Activated CD4-positive, alpha-beta T cell treated with anti-CD3 and anti-CD28 coated beads, Interleukin-2, amount 10 ng/mL, durations not matched to agents 24 days and 14 days (primary cell): ENCODE results near the gene TXNIP. TPM values are rescaled to one million over a fixed set of nuclear protein-coding genes. Genes with fewer than 3 reads are reported as not detected.
"Not testable (repeated sequence)": the region's sequence is repeated elsewhere in the genome, so short reads cannot be mapped to it uniquely, and the experiment has no call there.

ENCODE experiments used
- DNase-seq: peaks from one replicate; pipeline ENCODE4 v3.0.0; 2022
- H3K27ac Mint-ChIP-seq: one replicate; pipeline ENCODE4 v1.8.0; 2022; ENCODE audit warnings: mild to moderate bottlenecking, mixed read lengths
- H3K27me3 Mint-ChIP-seq: one replicate; pipeline ENCODE4 v1.8.0; 2022; ENCODE audit warnings: mixed read lengths
- H3K36me3 Mint-ChIP-seq: one replicate; pipeline ENCODE4 v1.8.0; 2022; ENCODE audit warnings: low read depth, mild to moderate bottlenecking, mixed read lengths
- H3K4me1 Mint-ChIP-seq: one replicate; pipeline ENCODE4 v1.8.0; 2021; ENCODE audit warnings: mixed read lengths
- H3K4me3 Mint-ChIP-seq: one replicate; pipeline ENCODE4 v1.8.0; 2022; ENCODE audit warnings: mild to moderate bottlenecking, moderate library complexity, mixed read lengths
- H3K9me3 Mint-ChIP-seq: one replicate; pipeline ENCODE4 v1.8.0; 2021; ENCODE audit warnings: mixed read lengths
- intact Hi-C: fragments of 100-400 bp; cut with micrococcal nuclease; formaldehyde crosslinking; loops from one replicate; pipeline ENCODE4 v1.15.1; 2023
- total RNA-seq: library from RNA; stranded (reverse); gene quantifications from 2 replicates; pipeline ENCODE4 v1.2.3, GENCODE V29; 2022

TXNIP gene, protein sequence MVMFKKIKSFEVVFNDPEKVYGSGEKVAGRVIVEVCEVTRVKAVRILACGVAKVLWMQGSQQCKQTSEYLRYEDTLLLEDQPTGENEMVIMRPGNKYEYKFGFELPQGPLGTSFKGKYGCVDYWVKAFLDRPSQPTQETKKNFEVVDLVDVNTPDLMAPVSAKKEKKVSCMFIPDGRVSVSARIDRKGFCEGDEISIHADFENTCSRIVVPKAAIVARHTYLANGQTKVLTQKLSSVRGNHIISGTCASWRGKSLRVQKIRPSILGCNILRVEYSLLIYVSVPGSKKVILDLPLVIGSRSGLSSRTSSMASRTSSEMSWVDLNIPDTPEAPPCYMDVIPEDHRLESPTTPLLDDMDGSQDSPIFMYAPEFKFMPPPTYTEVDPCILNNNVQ
- 83.4 and 85.2 TPM in 2 replicates for total RNA-seq

DNA sequence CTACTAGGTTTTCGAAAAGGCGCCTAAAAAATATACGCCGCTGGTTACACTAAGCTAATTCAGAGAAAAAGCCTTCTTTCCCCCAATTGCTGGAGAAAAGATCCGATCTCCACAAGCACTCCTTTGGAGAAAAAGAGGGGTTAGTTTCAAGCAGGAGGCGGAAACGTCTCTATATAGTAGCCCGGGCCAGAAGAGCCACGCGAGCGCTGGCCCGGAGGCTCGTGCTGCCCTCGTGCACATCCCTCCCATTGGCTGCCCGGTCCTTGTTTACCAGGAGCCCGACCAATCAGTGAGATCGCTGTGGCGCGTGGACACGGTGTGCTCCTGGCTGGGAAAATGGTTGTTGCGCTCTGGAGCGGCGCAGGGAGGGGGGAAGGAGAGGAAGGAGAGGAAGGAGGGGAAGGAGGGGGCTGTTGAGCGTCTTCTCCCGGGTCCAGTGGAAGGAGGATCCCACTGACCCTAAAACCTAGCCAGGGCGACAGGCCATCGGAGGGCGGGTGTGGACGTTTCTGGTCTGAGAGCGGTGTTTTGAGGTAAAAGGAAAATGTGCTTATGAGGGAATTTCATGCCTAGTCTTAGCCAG lies at the start of gene TXNIP:
Gene TXNIP, minus strand, starts transcription at position 147 of the 583 bp plus-strand sequence. CDS start 313 bp downstream, outside the sequence.
- Mint-ChIP-seq H3K4me1 (peaks cover 68% of the 10 kb centered on the region), H3K27ac (peak within 1 kb of the TSS; percentile 98), H3K36me3 (peaks cover 46% of the 10 kb centered on the region), H3K9me3 (no peaks in the 10 kb centered on the region), H3K4me3 (peak within 1 kb of the TSS; percentile 93), H3K27me3 (no peaks in the 10 kb centered on the region)
- intact Hi-C loops: loop anchor here (1.0 to 10.0 kb wide), 7 partner anchors 11 to 1548 kb away; partner anchors contain the start of genes ANKRD34A, BCL9, POLR3GL and RBM8A
- peak; percentile 98 for DNase-seq

DNA sequence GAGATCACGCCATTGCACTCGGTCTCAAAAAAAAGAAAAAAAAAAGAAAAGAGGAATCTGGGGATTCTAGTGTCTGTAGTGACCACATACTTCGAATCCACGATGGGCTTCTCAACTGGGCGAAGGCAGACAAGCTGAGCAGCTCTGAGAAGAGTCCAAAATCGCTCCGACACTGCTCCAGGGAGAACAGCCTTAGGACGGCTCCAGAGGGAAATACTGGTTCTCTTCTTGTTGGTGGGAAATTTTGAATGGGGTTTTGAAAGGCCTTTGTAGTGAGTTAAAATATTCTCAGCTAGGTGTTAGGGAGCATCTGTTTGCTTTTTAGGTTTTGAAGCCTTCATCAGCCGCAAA lies 43.4 kb upstream of the TXNIP start:
- peaks cover 40% of the 10 kb centered on the region for H3K4me1 Mint-ChIP-seq
- no peak for DNase-seq
- intact Hi-C loops: loop anchor here (1.0 to 2.0 kb wide), 2 partner anchors 12 to 75 kb away; partner anchors contain the start of genes ANKRD34A and POLR3GL
- peaks cover 16% of the 10 kb centered on the region for H3K27me3 Mint-ChIP-seq
- H3K27ac Mint-ChIP-seq: no peak overlapping the region
- H3K4me3 Mint-ChIP-seq: no peak overlapping the region
- peaks cover 6% of the 10 kb centered on the region for H3K36me3 Mint-ChIP-seq
- H3K9me3 Mint-ChIP-seq: no peaks in the 10 kb centered on the region

DNA sequence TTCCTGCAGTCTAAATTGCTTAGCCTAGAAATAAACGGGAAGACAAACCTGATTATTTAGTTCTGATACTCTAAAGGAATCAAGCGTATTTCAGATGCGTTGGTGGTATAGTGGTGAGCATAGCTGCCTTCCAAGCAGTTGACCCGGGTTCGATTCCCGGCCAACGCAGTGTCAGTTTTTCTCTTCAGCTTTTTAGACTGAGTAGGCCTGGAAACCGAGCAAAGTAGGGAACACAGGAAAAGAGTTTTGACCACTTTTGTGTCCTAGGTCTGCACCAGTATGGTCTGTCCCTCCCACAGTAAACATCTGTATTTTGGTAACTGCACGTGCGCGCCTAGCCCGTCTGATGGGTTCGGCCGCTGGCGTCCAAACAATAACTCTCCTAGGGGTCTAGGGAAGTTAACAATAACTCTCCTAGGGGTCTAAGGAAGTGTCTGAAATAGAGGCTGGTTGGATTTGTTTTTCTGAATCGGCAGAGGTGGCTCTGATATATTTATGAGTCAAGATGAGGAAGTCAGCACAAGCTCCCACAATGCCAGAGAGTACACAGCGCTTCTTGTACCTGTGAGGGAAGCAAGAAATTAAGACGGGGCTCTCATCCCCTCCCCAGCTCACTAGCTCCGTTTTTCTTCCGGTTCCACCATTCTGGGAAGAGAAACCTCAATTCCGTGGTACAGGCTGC lies 40.7 kb upstream of the TXNIP start:
- intact Hi-C loops: no loop called here
- Mint-ChIP-seq H3K4me3 (peak overlapping the region; percentile 96), H3K27ac (peak overlapping the region; percentile 97), H3K4me1 (peaks cover 46% of the 10 kb centered on the region), H3K27me3 (peaks cover 16% of the 10 kb centered on the region), H3K36me3 (peaks cover 6% of the 10 kb centered on the region), H3K9me3 (no peaks in the 10 kb centered on the region)
- DNase-seq: peak; percentile 93

- no peak for DNase-seq
- Mint-ChIP-seq H3K9me3 (no peaks in the 10 kb centered on the region), H3K4me1 (peaks cover 46% of the 10 kb centered on the region), H3K4me3 (peak overlapping the region; percentile 96), H3K36me3 (peaks cover 6% of the 10 kb centered on the region), H3K27me3 (peaks cover 20% of the 10 kb centered on the region), H3K27ac (peak overlapping the region; percentile 97)
- intact Hi-C loops: no loop called here
Measured at GRCh38 chr1:146036241-146036964, 40.0 kb upstream of the TXNIP start.

GRCh38 chr1:146035048-146035423 lies 38.7 kb upstream of the TXNIP start:
- Mint-ChIP-seq H3K27ac (peak overlapping the region; percentile 91), H3K4me3 (peak overlapping the region; percentile 82), H3K4me1 (peaks cover 44% of the 10 kb centered on the region), H3K27me3 (peaks cover 18% of the 10 kb centered on the region), H3K36me3 (peaks cover 6% of the 10 kb centered on the region), H3K9me3 (no peaks in the 10 kb centered on the region)
- intact Hi-C loops: loop anchor here (1.0 kb wide), 3 partner anchors 57 to 176 kb away; partner anchors contain the start of gene PIAS3
- no peak for DNase-seq

DNA sequence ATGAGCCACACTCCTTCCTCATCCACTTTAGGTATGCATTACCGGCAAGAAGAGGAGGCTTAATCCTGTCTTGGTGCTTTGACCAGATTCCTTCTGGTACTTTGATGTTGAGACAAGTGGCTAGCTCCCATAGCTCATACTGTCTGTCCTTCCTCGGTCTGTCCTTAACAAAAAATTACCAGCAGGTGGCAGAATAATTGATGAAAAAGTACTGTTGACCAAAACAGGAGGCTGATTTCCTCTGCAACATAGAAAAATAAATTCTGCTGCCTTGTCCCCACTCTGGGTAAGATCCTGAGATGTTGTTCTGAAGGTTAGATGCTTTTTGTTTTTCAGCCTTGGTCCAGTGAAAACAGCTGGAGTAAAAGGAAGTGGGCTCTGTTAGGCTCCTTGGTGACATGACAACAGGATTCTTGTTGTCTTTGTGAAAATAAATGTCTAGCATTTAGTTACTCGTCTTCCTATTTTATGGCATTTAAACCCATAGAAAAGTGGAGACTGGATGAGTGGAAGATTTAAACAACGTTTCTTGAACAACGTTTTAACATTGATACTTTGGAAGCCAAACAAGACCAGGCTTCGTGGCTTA lies 36.3 kb upstream of the TXNIP start:
- no peaks in the 10 kb centered on the region for H3K9me3 Mint-ChIP-seq
- peaks cover 32% of the 10 kb centered on the region for H3K4me1 Mint-ChIP-seq
- H3K27me3 Mint-ChIP-seq: peaks cover 15% of the 10 kb centered on the region
- peaks cover 4% of the 10 kb centered on the region for H3K36me3 Mint-ChIP-seq
- no peak overlapping the region for H3K4me3 Mint-ChIP-seq
- peak; percentile 77 for DNase-seq
- intact Hi-C loops: no loop called here
- no peak overlapping the region for H3K27ac Mint-ChIP-seq

- H3K9me3 Mint-ChIP-seq: no peaks in the 10 kb centered on the region
- peaks cover 20% of the 10 kb centered on the region for H3K4me1 Mint-ChIP-seq
- intact Hi-C loops: no loop called here
- peaks cover 4% of the 10 kb centered on the region for H3K36me3 Mint-ChIP-seq
- peaks cover 17% of the 10 kb centered on the region for H3K27me3 Mint-ChIP-seq
- DNase-seq: no peak
- H3K27ac Mint-ChIP-seq: no peak overlapping the region
- no peak overlapping the region for H3K4me3 Mint-ChIP-seq
Measured at GRCh38 chr1:146031476-146031875, 35.1 kb upstream of the TXNIP start.

DNA sequence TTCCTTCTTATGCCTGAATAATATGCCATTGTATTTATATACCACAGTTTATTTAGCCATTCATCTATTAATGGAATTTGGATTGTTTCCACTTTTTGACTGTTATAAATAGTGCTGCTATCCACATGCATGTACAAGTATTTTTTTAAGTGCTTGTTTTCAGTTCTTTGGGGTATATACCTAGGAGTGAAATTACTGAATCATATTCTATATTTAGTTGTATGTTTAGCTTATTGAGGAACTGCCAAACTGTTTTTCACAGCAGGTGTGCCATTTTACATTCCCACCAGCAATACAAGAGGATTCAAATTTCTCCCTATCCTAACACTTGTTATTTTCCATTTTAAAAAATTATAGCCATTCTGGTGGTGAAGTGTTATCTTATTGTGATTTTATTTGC lies 32.7 kb upstream of the TXNIP start:
- intact Hi-C loops: no loop called here
- Mint-ChIP-seq H3K9me3 (no peaks in the 10 kb centered on the region), H3K4me1 (peaks cover 4% of the 10 kb centered on the region), H3K27ac (no peak overlapping the region), H3K27me3 (peaks cover 30% of the 10 kb centered on the region), H3K4me3 (no peak overlapping the region), H3K36me3 (no peaks in the 10 kb centered on the region)
- DNase-seq: no peak

GRCh38 chr1:146026650-146027049 lies 30.3 kb upstream of the TXNIP start:
- DNase-seq, H3K9me3 Mint-ChIP-seq, H3K4me1 Mint-ChIP-seq, intact Hi-C loops, H3K4me3 Mint-ChIP-seq, H3K36me3 Mint-ChIP-seq: not testable (repeated sequence)
- H3K27me3 Mint-ChIP-seq: peaks cover 38% of the 10 kb centered on the region
- H3K27ac Mint-ChIP-seq: peak overlapping the region; percentile 58

GRCh38 chr1:146025787-146026495 lies 29.6 kb upstream of the TXNIP start:
- H3K4me3 Mint-ChIP-seq, intact Hi-C loops, H3K36me3 Mint-ChIP-seq, H3K9me3 Mint-ChIP-seq, DNase-seq, H3K27ac Mint-ChIP-seq, H3K4me1 Mint-ChIP-seq: not testable (repeated sequence)
- peaks cover 44% of the 10 kb centered on the region for H3K27me3 Mint-ChIP-seq

GRCh38 chr1:146022403-146023127 lies 26.2 kb upstream of the TXNIP start:
- DNase-seq: no peak
- Mint-ChIP-seq H3K27me3 (peaks cover 70% of the 10 kb centered on the region), H3K4me3 (no peak overlapping the region), H3K9me3 (no peaks in the 10 kb centered on the region), H3K4me1 (peaks cover 10% of the 10 kb centered on the region), H3K36me3 (no peaks in the 10 kb centered on the region), H3K27ac (no peak overlapping the region)
- intact Hi-C loops: no loop called here

DNA sequence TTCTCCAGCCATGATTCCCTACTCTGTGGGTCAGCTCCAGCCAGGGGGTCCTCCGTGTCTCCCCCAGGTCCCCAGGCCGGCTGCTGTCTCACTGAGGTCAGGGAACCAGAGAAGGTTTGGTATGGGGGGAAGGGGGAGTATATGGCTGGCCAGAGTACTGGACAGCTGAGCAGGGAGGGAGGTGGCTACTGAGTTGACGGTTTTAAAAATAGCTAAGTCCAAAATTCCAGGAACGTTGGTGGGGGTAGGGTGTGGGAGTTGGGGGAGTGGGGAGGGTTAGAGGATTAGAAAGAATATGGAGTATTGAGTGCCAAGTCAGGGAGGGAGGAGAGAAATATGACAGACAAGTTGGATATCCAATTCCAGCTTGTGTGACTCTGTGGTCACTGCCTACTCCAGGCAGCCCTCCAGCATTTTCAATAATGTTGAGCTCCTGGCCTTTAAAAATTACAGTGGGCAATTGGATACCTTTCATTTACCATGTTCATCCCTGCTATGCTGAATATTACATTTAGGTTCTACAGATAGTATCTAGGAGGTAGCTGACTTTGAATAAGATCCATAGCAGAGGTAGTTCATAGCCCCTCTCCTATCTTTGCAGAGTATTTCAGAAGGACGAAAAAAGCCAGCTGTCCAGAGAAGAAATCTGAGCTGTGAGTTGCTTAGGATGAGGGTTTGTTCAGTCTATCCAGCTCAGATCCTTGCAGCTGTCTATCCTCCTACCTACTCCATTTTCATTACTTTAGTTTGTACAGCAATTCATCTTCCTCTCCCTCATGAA lies 25.4 kb upstream of the TXNIP start, which contains the start of gene HJV:
Gene HJV, minus strand, starts transcription at position 114 of the 781 bp plus-strand sequence. CDS start 1,504 bp downstream, outside the sequence.
- Mint-ChIP-seq H3K27me3 (peaks cover 76% of the 10 kb centered on the region), H3K27ac (no peak within 1 kb of the TSS), H3K4me1 (peaks cover 10% of the 10 kb centered on the region), H3K9me3 (no peaks in the 10 kb centered on the region), H3K4me3 (no peak within 1 kb of the TSS), H3K36me3 (no peaks in the 10 kb centered on the region)
- intact Hi-C loops: no loop called here
- DNase-seq: no peak
